OCI-LY3 (cell line): ENCODE measurements around the gene ADAM10.

ENCODE experiments used
- CTCF ChIP-seq: fragments of 200-600, 300-600 bp; sonication (generic); IDR thresholded peaks from 2 replicates; pipeline ENCODE4 v1.5.1; 2014; ENCODE audit warnings: antibody characterized with exemption, low read length, low read depth
- EZH2phosphoT487 ChIP-seq: fragments of 200-600 bp; shearing (Covaris generic); IDR thresholded peaks from 2 replicates; pipeline ENCODE4 v1.6.1; 2018; ENCODE audit warnings: antibody characterized with exemption, mixed run types, low read depth

GRCh38 chr15:58629625-58630024 is 119.9 kb downstream of the ADAM10 start:
- TF ChIP-seq CTCF (no peak), EZH2phosphoT487 (no peak)
